GM21381 (cell line): ENCODE results near the gene TMEM132A.

Experiments used
- ATAC-seq: cut with Tn5 transposase; IDR thresholded peaks from one replicate; pipeline ENCODE4 v1.9.1; 2021; ENCODE audit warnings: mild to moderate bottlenecking, moderate library complexity; ENCODE audit not compliant: unreplicated experiment

Gene TMEM132A

DNA sequence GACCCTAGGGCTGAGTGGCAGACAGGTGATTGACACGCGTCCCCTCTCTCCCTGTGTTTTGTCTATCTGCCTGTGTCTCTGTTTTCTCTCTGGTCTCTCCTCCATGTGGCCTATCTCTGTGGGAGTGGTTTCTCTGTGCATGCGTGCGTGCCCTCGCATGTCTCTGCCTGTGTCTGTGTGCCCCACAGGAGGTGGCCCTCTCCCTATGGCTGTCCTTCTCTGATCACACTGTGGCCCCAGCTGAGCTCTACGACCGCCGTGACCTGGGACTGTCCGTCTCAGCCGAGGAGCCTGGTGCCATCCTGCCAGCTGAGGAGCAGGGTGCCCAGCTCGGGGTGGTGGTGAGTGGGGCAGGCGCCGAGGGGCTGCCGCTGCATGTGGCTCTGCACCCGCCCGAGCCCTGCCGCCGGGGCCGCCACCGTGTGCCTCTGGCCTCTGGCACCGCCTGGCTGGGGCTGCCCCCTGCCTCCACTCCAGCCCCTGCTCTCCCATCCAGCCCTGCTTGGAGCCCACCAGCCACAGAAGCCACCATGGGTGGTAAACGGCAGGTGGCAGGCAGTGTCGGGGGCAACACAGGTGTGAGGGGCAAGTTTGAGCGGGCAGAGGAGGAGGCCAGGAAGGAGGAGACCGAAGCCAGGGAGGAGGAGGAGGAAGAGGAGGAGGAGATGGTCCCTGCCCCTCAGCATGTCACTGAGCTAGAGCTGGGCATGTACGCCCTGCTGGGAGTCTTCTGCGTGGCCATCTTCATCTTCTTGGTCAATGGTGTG is 11.6 kb downstream of the TMEM132A start:
- no peak for ATAC-seq

GRCh38 chr11:60936467-60937143 is 12.3 kb downstream of the TMEM132A start:
- ATAC-seq, result no peak

DNA sequence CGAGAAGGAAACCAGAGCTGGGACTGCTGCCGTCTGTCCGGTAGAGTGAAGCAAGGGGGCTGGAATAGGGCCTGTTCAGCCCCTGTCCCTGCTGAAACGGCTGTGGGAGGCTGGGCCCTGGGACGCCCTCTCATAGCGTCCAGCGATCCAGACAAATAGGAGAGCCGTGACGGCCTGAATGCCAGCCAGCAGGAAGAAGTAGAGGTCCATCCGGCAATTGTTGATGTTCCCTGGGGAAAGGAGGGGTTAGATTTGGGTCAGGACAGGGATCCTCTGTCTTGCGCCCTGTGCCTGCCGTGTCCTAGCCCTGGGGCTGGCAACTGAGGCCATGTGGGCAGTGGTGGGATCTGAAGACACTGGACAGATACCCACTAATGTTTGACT is 12.9 kb downstream of the TMEM132A start:
- no peak for ATAC-seq

DNA sequence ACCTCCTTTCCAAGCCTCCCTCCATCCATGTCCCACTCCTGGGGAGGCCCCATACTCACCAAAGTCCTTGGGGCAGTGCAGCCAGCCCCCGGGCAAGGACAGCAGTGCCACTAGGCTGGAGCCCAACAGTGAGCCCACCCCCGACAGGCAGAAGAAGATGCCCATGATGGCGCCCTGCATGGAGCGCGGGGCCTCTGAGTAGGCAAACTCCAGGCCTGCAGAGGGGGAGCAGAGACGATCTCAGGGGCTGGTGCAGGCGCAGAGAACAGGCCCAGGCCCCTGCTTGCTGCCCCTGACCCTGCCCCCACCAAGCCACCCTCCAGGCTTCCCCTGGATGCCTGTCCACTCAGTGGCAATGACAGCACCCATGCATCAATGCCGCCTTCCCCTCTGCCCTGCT is 13.6 kb downstream of the TMEM132A start:
- ATAC-seq, result no peak

- no peak for ATAC-seq
Observed at GRCh38 chr11:60938500-60938899, 14.2 kb downstream of the TMEM132A start.

- no peak for ATAC-seq
Observed at GRCh38 chr11:60939301-60939700, 15.0 kb downstream of the TMEM132A start.

- ATAC-seq, result no peak
Observed at GRCh38 chr11:60939855-60940254, 15.6 kb downstream of the TMEM132A start.

DNA sequence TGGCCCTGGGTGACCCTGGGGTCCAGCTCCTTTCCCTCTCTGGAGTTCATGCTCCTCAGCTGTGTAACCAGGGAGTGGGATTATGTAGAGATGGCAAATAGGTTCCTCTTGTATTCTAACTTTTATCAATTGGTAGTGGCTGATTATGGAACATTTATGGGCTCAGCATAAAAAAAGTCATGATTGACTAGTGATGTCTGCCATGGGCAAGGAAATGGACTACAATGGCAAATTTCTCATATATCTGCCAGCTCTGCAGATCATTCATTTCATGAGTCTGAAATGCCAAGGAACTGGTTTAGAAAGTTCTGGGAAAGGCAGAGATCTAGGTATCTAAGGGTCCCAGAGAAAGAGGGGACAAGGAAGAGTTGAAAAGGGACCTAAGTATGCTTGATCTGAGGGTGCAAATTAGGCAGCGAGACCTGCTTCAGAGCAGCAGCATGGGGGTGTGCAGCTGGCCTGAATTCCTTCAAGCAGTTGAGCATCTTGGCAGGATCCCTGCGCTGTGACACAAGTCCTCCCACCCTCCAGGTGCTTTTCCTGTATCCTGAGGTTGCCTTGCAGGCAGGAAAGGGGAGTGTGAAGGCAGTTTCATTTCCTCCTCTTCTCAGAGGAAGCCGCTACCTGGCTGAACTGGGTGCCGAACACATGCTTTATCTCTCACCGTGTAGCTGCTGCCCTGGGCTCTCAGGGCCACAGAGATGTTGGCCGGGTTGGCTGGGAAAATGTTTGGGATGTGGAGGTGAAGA is 17.3 kb downstream of the TMEM132A start:
- no peak for ATAC-seq

- ATAC-seq, result no peak
Observed at GRCh38 chr11:60942219-60942618, 18.0 kb downstream of the TMEM132A start.

GRCh38 chr11:60942970-60943565 is 18.8 kb downstream of the TMEM132A start:
- no peak for ATAC-seq

DNA sequence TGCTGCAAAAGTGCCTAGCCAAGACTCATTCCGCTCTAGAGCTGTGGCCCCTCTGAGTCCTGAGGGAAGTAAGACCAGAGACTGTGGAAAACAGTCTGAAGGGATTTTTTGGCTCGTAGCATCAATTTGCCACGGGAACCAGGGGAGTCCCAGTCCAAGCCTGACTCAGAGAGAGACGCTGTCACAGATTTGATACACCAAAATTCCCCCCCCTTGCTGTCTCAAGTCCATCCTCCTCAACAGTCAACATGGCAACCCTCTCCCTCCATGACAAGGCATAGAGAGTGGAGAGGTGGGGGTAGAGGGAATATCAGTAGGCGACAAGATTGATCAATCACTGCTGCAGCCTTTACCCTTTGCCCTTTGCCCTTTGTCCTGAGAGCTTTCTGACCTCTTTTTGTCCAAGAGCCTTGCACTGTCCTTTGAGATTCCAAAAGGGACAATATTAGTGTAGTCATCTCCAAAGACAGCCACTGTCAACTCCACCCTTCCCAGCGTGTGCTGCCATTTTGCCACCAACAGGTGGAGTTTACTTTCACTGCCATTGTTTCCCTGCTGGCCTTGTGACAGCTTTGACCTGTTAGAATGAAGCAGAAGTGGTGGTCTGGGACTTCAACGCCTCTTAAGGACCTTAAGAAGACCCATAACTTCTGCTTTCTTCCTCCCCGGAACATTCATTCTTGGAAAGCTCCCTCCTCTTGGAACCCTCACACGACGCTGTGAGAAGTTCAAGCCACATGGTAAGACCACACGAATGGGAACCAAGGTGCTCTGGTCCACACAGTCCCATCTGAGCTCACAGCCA is 20.4 kb downstream of the TMEM132A start:
- no peak for ATAC-seq

GRCh38 chr11:60945295-60945667 is 21.0 kb downstream of the TMEM132A start:
- no peak for ATAC-seq

DNA sequence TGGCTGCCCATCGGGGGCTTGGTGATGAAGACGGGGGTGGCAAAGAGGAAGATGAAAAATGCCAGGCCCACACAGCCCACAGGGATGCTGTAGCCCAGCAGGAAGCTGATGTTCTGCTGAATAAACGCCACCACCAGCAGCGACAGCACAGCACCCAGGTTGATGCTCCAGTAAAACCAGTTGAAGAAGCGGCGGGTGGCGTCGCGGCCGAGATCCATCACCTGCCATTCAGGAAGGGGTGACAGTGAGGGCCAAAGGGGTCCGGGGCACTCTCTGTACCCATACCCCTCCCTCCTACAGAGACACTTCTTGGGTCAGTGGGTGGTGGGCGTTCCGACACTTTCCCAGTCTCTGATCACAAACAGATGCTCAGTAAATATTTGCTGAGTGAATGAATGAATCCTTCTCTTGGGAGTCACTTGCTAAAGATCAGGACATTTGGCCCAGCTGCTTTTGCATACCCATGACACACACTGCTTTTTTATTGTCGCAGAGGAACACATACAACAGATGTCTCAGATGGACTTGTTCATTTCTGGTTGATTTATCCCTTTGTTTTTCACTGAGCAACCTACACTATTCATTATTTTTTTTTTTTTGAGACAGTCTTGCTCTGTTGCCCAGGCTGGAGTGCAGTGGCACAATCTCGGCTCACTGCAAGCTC is 22.5 kb downstream of the TMEM132A start:
- ATAC-seq, result no peak

DNA sequence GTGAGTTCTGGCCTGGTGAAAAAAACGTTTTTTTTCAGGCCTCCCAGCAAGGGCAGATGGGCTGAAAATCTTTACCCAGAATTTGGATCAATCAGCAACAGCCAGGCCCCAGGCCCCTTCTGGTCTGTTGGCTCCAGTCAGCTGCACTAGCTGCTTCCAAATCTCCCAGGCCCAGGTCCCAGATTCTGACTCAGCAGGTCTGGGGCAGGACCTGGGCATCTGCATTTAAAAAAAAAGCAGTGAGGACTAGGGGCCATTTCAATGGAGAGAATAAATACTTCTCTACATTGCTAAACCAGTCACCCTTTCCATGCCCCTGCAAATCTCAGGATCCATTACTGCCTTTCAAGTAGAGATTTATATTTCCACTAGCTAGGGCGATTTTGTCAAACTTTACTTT is 23.4 kb downstream of the TMEM132A start:
- ATAC-seq, result no peak

DNA sequence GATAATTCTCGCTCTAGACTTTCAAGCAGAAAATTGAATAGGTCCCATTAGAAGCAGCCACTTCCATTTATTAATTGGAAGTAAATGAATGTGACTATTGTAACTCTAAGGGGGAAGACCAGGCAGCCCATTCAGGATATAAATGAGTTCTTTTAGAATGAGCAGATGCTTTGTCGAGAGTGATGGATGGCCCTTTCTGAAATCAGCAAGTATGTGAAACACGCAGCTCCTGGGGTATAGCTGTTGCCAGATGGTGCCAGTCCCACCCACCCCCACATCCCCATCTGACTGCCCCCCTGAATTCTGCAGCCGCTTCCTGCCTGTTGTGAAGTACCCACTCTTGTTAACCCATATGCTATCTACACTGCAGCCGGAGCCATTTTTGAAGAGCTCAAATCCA is 24.0 kb downstream of the TMEM132A start:
- no peak for ATAC-seq

DNA sequence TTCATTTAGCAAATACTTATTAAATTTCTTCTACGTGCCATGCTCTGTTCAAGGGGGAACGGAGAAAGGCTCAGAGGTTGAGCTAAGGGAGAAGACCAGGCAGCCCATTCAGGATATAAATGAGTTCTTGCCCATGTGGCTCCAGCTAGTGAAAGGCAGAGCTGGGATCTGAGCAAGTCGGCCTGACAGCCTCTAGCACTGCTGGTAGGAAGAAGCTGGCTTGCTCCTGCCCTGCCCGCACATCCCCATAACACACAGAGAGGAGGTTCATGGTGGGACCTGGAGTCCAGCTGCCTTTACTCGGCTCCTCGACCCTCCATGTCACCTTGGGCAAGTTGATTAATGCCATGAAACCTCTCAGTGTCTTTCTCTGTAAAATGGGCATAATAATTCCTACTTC is 25.8 kb downstream of the TMEM132A start:
- ATAC-seq, result no peak

GRCh38 chr11:60950933-60951605 is 26.8 kb downstream of the TMEM132A start:
- no peak for ATAC-seq

DNA sequence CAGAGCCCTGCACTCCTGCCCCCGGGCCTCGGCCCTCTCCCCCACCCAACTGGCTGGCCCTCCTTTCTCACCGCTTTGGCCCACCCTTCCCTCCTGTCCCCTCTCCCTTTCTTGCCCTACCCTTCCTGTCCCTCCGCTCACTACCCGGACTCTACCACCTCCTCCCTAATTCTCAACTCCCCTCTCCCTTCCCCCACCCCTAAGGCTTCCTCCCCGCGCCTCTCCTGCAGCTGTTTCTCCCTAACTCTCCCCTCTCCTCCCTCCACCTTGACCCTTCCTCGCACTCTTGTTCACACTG is 27.3 kb downstream of the TMEM132A start:
- ATAC-seq, result no peak

GRCh38 chr11:60951904-60952741 is 27.9 kb downstream of the TMEM132A start, which contains the start of gene SLC15A3:
SLC15A3 (minus strand) TSS chr11:60952176; CDS start chr11:60951551, 625 bp downstream.
- peak; percentile 67 for ATAC-seq
